ENCODE results near the gene MYLIP. TPM values are rescaled to one million over a fixed set of nuclear protein-coding genes. Genes with fewer than 3 reads are reported as not detected.
A peak's percentile ranks its signal among the peaks of the same experiment; 100 is the strongest.
"Not testable (repeated sequence)": the region's sequence is repeated elsewhere in the genome, so short reads cannot be mapped to it uniquely, and the experiment has no call there.

The MYLIP gene
- polyA plus RNA-seq, 6 donors from 2014 or later, result 90.6 to 241 (median 177) TPM

GRCh38 chr6:16173167-16173940, 44.5 kb downstream of the MYLIP start:
- Mint-ChIP-seq H3K9me3 (no peaks in the 10 kb centered on the region), H3K4me3 (no peak overlapping the region), H3K27me3 (peaks cover 0 to 19% (median 0%) of the 10 kb centered on the region in 3 donors), H3K4me1 (peaks cover 0 to 2% (median 0%) of the 10 kb centered on the region in 3 donors), H3K27ac (no peak overlapping the region), H3K36me3 (no peaks in the 10 kb centered on the region)
- no peak for ATAC-seq (ENCODE audit: low read depth in 2 of 2)
- DNase-seq, result no peak

- Mint-ChIP-seq H3K4me1 (peaks cover 0 to under 1% (median 0%) of the 10 kb centered on the region in 3 donors), H3K27me3 (peaks cover 0 to 16% (median 0%) of the 10 kb centered on the region in 3 donors), H3K9me3 (no peaks in the 10 kb centered on the region), H3K27ac (no peak overlapping the region), H3K36me3 (no peaks in the 10 kb centered on the region), H3K4me3 (no peak overlapping the region)
- DNase-seq (no peak), ATAC-seq (ENCODE audit: low read depth in 2 of 2) (no peak)
Measured at GRCh38 chr6:16174416-16175078, 45.7 kb downstream of the MYLIP start.

- not testable (repeated sequence) for DNase-seq; H3K4me1 Mint-ChIP-seq; H3K4me3 Mint-ChIP-seq; ATAC-seq (ENCODE audit: low read depth in 2 of 2); H3K36me3 Mint-ChIP-seq; H3K27ac Mint-ChIP-seq
- H3K9me3 Mint-ChIP-seq, result peaks cover 0 to 11% (median 3%) of the 10 kb centered on the region in 7 donors
- H3K27me3 Mint-ChIP-seq, result peaks cover 0 to 12% (median 0%) of the 10 kb centered on the region in 3 donors
Measured at GRCh38 chr6:16176600-16176999, 47.7 kb downstream of the MYLIP start.

GRCh38 chr6:16177881-16178280, 49.0 kb downstream of the MYLIP start:
- peaks cover 7 to 9% (median 9%) of the 10 kb centered on the region in 3 donors for H3K4me1 Mint-ChIP-seq
- DNase-seq, result no peak
- peaks cover 0 to 14% (median 3%) of the 10 kb centered on the region in 7 donors for H3K9me3 Mint-ChIP-seq
- H3K27me3 Mint-ChIP-seq, result peaks cover 0 to 11% (median 0%) of the 10 kb centered on the region in 3 donors
- no peak overlapping the region for H3K4me3 Mint-ChIP-seq
- H3K36me3 Mint-ChIP-seq, result peaks cover 0 to 8% of the 10 kb centered on the region in 2 donors
- H3K27ac Mint-ChIP-seq, result no peak overlapping the region
- no peak for ATAC-seq (ENCODE audit: low read depth in 2 of 2)

GRCh38 chr6:16178351-16178750, 49.5 kb downstream of the MYLIP start:
- H3K4me1 Mint-ChIP-seq, result peaks cover 7 to 14% (median 9%) of the 10 kb centered on the region in 3 donors
- peaks cover 0 to 14% (median 3%) of the 10 kb centered on the region in 7 donors for H3K9me3 Mint-ChIP-seq
- peaks cover 0 to 8% of the 10 kb centered on the region in 2 donors for H3K36me3 Mint-ChIP-seq
- ATAC-seq (ENCODE audit: low read depth in 2 of 2) (no peak), DNase-seq (no peak)
- peaks cover 0 to 14% (median 0%) of the 10 kb centered on the region in 3 donors for H3K27me3 Mint-ChIP-seq
- H3K4me3 Mint-ChIP-seq, result peak overlapping the region in 1 of 8 donors; percentile 0
- H3K27ac Mint-ChIP-seq, result no peak overlapping the region

- DNase-seq, result no peak
- peaks cover 0 to 14% (median 3%) of the 10 kb centered on the region in 7 donors for H3K9me3 Mint-ChIP-seq
- no peak overlapping the region for H3K4me3 Mint-ChIP-seq
- H3K27ac Mint-ChIP-seq, result no peak overlapping the region
- peaks cover 0 to 14% (median 0%) of the 10 kb centered on the region in 3 donors for H3K27me3 Mint-ChIP-seq
- peaks cover 0 to 8% of the 10 kb centered on the region in 2 donors for H3K36me3 Mint-ChIP-seq
- peaks cover 7 to 14% (median 10%) of the 10 kb centered on the region in 3 donors for H3K4me1 Mint-ChIP-seq
- no peak for ATAC-seq (ENCODE audit: low read depth in 2 of 2)
Measured at GRCh38 chr6:16179063-16179462, 50.2 kb downstream of the MYLIP start.

GRCh38 chr6:16179970-16180431, 51.1 kb downstream of the MYLIP start:
- peak overlapping the region in 7 of 8 donors; percentile 49 to 75 (median 63) for H3K4me3 Mint-ChIP-seq
- peaks cover 0 to 14% (median 3%) of the 10 kb centered on the region in 7 donors for H3K9me3 Mint-ChIP-seq
- peak; percentile 28 to 39 for ATAC-seq (ENCODE audit: low read depth in 2 of 2)
- H3K27me3 Mint-ChIP-seq, result peaks cover 0 to 14% (median 0%) of the 10 kb centered on the region in 3 donors
- peak overlapping the region in 1 of 6 donors; percentile 56 for H3K27ac Mint-ChIP-seq
- H3K36me3 Mint-ChIP-seq, result peaks cover 0 to 8% of the 10 kb centered on the region in 2 donors
- DNase-seq, result no peak
- peaks cover 7 to 14% (median 12%) of the 10 kb centered on the region in 3 donors for H3K4me1 Mint-ChIP-seq

- H3K27ac Mint-ChIP-seq, result peak overlapping the region in 1 of 6 donors; percentile 54
Measured at GRCh38 chr6:16180696-16181438, 52.0 kb downstream of the MYLIP start.

GRCh38 chr6:16181439-16182297, 52.8 kb downstream of the MYLIP start:
- Mint-ChIP-seq H3K27me3 (peaks cover 0 to 6% (median 0%) of the 10 kb centered on the region in 3 donors), H3K9me3 (peaks cover 0 to 14% (median 3%) of the 10 kb centered on the region in 7 donors), H3K4me3 (peak overlapping the region in 3 of 8 donors; percentile 11 to 69 (median 40)), H3K27ac (peak overlapping the region in 1 of 6 donors; percentile 54), H3K36me3 (peaks cover 0 to 8% of the 10 kb centered on the region in 2 donors), H3K4me1 (peaks cover 7 to 14% (median 12%) of the 10 kb centered on the region in 3 donors)
- ATAC-seq (ENCODE audit: low read depth in 2 of 2) (no peak), DNase-seq (no peak)

More at GRCh38 chr6:16180696-16181438, 52.0 kb downstream of the MYLIP start:
- DNase-seq, result no peak
- H3K36me3 Mint-ChIP-seq, result peaks cover 0 to 8% of the 10 kb centered on the region in 2 donors
- no peak for ATAC-seq (ENCODE audit: low read depth in 2 of 2)
- H3K4me1 Mint-ChIP-seq, result peaks cover 7 to 14% (median 12%) of the 10 kb centered on the region in 3 donors
- H3K4me3 Mint-ChIP-seq, result peak overlapping the region in 1 of 8 donors; percentile 75
- H3K27me3 Mint-ChIP-seq, result peaks cover 0 to 11% (median 0%) of the 10 kb centered on the region in 3 donors
- peaks cover 0 to 14% (median 3%) of the 10 kb centered on the region in 7 donors for H3K9me3 Mint-ChIP-seq

- H3K27me3 Mint-ChIP-seq, result peaks cover 0 to 6% (median 0%) of the 10 kb centered on the region in 3 donors
- H3K4me1 Mint-ChIP-seq, result peaks cover 7 to 14% (median 12%) of the 10 kb centered on the region in 3 donors
- peak; percentile 18 for DNase-seq
- peak; percentile 21 to 43 for ATAC-seq (ENCODE audit: low read depth in 2 of 2)
- H3K4me3 Mint-ChIP-seq, result no peak overlapping the region
- H3K9me3 Mint-ChIP-seq, result peaks cover 0 to 14% (median 3%) of the 10 kb centered on the region in 7 donors
- H3K36me3 Mint-ChIP-seq, result peaks cover 0 to 8% of the 10 kb centered on the region in 2 donors
- peak overlapping the region in 1 of 6 donors; percentile 56 for H3K27ac Mint-ChIP-seq
Measured at GRCh38 chr6:16183187-16183664, 54.3 kb downstream of the MYLIP start.

GRCh38 chr6:16184129-16184528, 55.2 kb downstream of the MYLIP start:
- Mint-ChIP-seq H3K4me1 (peaks cover 7 to 14% (median 12%) of the 10 kb centered on the region in 3 donors), H3K27me3 (peaks cover 0 to 6% (median 0%) of the 10 kb centered on the region in 3 donors), H3K27ac (no peak overlapping the region), H3K36me3 (peaks cover 0 to 8% of the 10 kb centered on the region in 2 donors), H3K4me3 (no peak overlapping the region), H3K9me3 (peaks cover 0 to 14% (median 3%) of the 10 kb centered on the region in 7 donors)
- peak; percentile 46 to 53 for ATAC-seq (ENCODE audit: low read depth in 2 of 2)
- no peak for DNase-seq

GRCh38 chr6:16184551-16184950, 55.7 kb downstream of the MYLIP start:
- H3K9me3 Mint-ChIP-seq, result peaks cover 0 to 14% (median 3%) of the 10 kb centered on the region in 7 donors
- H3K36me3 Mint-ChIP-seq, result peaks cover 0 to 8% of the 10 kb centered on the region in 2 donors
- DNase-seq, result no peak
- ATAC-seq (ENCODE audit: low read depth in 2 of 2), result no peak
- H3K27me3 Mint-ChIP-seq, result peaks cover 0 to 6% (median under 1%) of the 10 kb centered on the region in 3 donors
- no peak overlapping the region for H3K27ac Mint-ChIP-seq
- H3K4me3 Mint-ChIP-seq, result no peak overlapping the region
- H3K4me1 Mint-ChIP-seq, result peaks cover 7 to 14% (median 12%) of the 10 kb centered on the region in 3 donors

Measured in naive B cell (primary cell).